ENCODE results near the gene HOGA1. TPM values are rescaled to one million over a fixed set of nuclear protein-coding genes. Genes with fewer than 3 reads are reported as not detected.

HOGA1 gene
- total and polyA plus RNA-seq, 2 experiments from 2014 or later, result 0.15 TPM; not detected in 1

DNA sequence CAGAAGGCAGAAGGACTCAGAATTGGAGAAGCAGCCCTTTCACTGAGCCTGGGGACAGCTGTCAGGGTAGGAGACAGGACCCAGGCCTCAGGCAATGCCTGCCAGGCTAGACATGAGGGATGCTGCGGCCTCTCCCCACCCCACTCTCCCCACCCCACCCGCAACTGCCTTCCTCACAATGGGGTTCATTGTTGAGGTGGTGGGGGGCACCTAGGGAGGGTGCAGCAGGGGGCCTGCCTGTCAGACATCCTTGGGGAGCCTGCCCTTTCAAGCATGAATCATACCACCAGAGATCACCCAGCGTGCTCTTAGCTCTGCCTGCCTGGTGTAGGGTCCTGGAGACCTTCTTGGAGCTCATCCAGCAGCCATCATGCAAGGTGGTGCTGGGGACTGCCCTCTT is 5.3 kb downstream of the HOGA1 start, which contains the start of gene C10orf62 (continued):
- TF ChIP-seq REST (IDR thresholded peaks at IDR 0.05; ENCODE audit: unreplicated experiment), result no peak
- TF ChIP-seq ZNF331 (CRISPR knock-in tag; IDR thresholded peaks at IDR 0.05; ENCODE audit: low read depth), result no peak
- no peak for TF ChIP-seq CREB1 (CRISPR knock-in tag; IDR thresholded peaks at IDR 0.05; ENCODE audit: low read depth)
- no peak for TF ChIP-seq NANOG (IDR thresholded peaks at IDR 0.05; ENCODE audit: borderline replicate concordance)
- TF ChIP-seq, protein P1, sequence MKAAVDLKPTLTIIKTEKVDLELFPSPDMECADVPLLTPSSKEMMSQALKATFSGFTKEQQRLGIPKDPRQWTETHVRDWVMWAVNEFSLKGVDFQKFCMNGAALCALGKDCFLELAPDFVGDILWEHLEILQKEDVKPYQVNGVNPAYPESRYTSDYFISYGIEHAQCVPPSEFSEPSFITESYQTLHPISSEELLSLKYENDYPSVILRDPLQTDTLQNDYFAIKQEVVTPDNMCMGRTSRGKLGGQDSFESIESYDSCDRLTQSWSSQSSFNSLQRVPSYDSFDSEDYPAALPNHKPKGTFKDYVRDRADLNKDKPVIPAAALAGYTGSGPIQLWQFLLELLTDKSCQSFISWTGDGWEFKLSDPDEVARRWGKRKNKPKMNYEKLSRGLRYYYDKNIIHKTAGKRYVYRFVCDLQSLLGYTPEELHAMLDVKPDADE (IDR thresholded peaks at IDR 0.05), result no peak
- TF ChIP-seq ZNF114 (CRISPR knock-in tag; IDR thresholded peaks at IDR 0.05), result no peak
- no peak for TF ChIP-seq EZH2 (IDR thresholded peaks at IDR 0.05; ENCODE audit: low read depth, unreplicated experiment)
- no peak for TF ChIP-seq STAT1 (IDR thresholded peaks at IDR 0.05; ENCODE audit: unreplicated experiment)
- no peak for TF ChIP-seq CTCF (conservative IDR thresholded peaks at IDR 0.05; ENCODE audit: low read depth in 2 of 2)

DNA sequence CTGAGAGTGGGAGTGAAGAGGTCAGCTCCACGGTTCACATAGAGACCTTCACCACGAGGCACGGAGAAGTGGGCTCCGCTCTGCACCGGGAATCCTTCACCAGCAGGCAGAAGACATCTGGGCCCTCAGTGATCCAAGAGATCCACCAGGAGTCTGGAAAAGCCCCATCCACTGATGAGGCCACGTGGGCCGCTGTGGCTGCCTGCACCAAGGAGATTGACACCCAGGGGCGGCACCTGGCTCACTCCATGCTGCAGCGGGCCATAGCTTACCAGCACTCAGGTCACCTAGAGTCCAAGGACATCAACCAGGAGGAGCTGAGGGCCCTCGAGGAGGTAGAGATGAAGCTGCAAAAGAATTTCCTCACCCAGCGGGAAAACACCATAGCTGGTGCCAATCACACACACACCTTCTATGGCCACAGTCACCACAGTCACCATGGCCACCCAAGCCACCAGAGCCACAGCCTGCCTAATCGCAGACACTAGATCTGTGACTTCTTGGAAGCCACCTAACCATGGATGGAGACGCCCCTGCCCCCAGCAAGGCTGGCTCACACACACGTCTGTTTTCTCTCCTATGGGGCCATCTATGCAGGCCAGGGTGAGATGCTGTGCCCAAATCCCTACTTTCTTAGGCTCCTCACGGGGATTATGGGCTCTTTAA is 6.0 kb downstream of the HOGA1 start:
- Mint-ChIP-seq H3K27me3 (ENCODE audit: insufficient read depth, low read depth, poor library complexity) (peaks cover 6% of the 10 kb centered on the region), H3K9me3 (no peaks in the 10 kb centered on the region), H3K27ac (no peak overlapping the region), H3K4me3 (no peak overlapping the region), H3K4me1 (no peaks in the 10 kb centered on the region), H3K36me3 (ENCODE audit: low read depth) (no peaks in the 10 kb centered on the region)
- Histone ChIP-seq H3K27ac (ENCODE audit: low read depth) (no peak overlapping the region), H3K9me2 (ENCODE audit: insufficient read depth) (0 out of 2 replicates have a peak, but pooled peaks cover 3% of the 10 kb centered on the region), H3K4me3 (no peak overlapping the region), H4K20me1 (replicated peaks; ENCODE audit: insufficient read depth) (no peaks in the 10 kb centered on the region), H2AFZ (no peak overlapping the region), H3K36me3 (ENCODE audit: insufficient read depth) (no peaks in the 10 kb centered on the region), H3K4me2 (no peak overlapping the region), H3K27me3 (ENCODE audit: insufficient read depth) (no peaks in the 10 kb centered on the region), H3F3A (replicated peaks; ENCODE audit: low read depth) (no peaks in the 10 kb centered on the region), H3K79me2 (replicated peaks; ENCODE audit: insufficient read depth) (no peaks in the 10 kb centered on the region), H3K4me1 (ENCODE audit: insufficient read depth) (no peaks in the 10 kb centered on the region)
- DNase-seq (ENCODE audit: low spot score), result no peak
- no peak for ATAC-seq
- no peak for TF ChIP-seq ZNF114 (CRISPR knock-in tag; IDR thresholded peaks at IDR 0.05)
- TF ChIP-seq ZNF331 (CRISPR knock-in tag; IDR thresholded peaks at IDR 0.05; ENCODE audit: low read depth), result no peak
- TF ChIP-seq STAT1 (IDR thresholded peaks at IDR 0.05; ENCODE audit: unreplicated experiment), result no peak
- TF ChIP-seq POLR2AphosphoS5 (IDR thresholded peaks at IDR 0.05; ENCODE audit: low read depth), result no peak
- no peak for TF ChIP-seq EZH2 (IDR thresholded peaks at IDR 0.05; ENCODE audit: low read depth, unreplicated experiment)
- no peak for TF ChIP-seq EZH2phosphoT487 (IDR thresholded peaks at IDR 0.05; ENCODE audit: unreplicated experiment)
- TF ChIP-seq, protein P2, sequence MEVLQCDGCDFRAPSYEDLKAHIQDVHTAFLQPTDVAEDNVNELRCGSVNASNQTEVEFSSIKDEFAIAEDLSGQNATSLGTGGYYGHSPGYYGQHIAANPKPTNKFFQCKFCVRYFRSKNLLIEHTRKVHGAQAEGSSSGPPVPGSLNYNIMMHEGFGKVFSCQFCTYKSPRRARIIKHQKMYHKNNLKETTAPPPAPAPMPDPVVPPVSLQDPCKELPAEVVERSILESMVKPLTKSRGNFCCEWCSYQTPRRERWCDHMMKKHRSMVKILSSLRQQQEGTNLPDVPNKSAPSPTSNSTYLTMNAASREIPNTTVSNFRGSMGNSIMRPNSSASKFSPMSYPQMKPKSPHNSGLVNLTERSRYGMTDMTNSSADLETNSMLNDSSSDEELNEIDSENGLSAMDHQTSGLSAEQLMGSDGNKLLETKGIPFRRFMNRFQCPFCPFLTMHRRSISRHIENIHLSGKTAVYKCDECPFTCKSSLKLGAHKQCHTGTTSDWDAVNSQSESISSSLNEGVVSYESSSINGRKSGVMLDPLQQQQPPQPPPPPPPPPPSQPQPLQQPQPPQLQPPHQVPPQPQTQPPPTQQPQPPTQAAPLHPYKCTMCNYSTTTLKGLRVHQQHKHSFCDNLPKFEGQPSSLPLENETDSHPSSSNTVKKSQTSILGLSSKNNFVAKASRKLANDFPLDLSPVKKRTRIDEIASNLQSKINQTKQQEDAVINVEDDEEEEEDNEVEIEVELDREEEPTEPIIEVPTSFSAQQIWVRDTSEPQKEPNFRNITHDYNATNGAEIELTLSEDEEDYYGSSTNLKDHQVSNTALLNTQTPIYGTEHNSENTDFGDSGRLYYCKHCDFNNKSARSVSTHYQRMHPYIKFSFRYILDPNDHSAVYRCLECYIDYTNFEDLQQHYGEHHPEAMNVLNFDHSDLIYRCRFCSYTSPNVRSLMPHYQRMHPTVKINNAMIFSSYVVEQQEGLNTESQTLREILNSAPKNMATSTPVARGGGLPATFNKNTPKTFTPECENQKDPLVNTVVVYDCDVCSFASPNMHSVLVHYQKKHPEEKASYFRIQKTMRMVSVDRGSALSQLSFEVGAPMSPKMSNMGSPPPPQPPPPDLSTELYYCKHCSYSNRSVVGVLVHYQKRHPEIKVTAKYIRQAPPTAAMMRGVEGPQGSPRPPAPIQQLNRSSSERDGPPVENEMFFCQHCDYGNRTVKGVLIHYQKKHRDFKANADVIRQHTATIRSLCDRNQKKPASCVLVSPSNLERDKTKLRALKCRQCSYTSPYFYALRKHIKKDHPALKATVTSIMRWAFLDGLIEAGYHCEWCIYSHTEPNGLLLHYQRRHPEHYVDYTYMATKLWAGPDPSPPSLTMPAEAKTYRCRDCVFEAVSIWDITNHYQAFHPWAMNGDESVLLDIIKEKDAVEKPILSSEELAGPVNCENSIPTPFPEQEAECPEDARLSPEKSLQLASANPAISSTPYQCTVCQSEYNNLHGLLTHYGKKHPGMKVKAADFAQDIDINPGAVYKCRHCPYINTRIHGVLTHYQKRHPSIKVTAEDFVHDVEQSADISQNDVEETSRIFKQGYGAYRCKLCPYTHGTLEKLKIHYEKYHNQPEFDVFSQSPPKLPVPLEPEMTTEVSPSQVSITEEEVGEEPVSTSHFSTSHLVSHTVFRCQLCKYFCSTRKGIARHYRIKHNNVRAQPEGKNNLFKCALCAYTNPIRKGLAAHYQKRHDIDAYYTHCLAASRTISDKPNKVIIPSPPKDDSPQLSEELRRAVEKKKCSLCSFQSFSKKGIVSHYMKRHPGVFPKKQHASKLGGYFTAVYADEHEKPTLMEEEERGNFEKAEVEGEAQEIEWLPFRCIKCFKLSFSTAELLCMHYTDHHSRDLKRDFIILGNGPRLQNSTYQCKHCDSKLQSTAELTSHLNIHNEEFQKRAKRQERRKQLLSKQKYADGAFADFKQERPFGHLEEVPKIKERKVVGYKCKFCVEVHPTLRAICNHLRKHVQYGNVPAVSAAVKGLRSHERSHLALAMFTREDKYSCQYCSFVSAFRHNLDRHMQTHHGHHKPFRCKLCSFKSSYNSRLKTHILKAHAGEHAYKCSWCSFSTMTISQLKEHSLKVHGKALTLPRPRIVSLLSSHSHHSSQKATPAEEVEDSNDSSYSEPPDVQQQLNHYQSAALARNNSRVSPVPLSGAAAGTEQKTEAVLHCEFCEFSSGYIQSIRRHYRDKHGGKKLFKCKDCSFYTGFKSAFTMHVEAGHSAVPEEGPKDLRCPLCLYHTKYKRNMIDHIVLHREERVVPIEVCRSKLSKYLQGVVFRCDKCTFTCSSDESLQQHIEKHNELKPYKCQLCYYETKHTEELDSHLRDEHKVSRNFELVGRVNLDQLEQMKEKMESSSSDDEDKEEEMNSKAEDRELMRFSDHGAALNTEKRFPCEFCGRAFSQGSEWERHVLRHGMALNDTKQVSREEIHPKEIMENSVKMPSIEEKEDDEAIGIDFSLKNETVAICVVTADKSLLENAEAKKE (CRISPR knock-in tag; IDR thresholded peaks at IDR 0.05), result no peak

Data from GM23338 (cell line).